Muscle layer of duodenum (tissue), 2 donors: ENCODE results near the gene PDZD4.

Experiments used
- H3K27ac ChIP-seq: one replicate; pipeline ENCODE4 v1.7.0; 2013; ENCODE audit warnings: mild to moderate bottlenecking, low read length
- H3K27me3 ChIP-seq: one replicate; pipeline ENCODE4 v1.7.0; 2013; ENCODE audit warnings: low read depth, mild to moderate bottlenecking, control low read depth, low read length
- H3K36me3 ChIP-seq, 2 donors: one replicate each; pipeline ENCODE4 v1.7.0; 2013; ENCODE audit warnings: low read length in 2 of 2, control low read depth in 1 of 2, mild to moderate bottlenecking in 1 of 2; ENCODE audit not compliant: insufficient read depth in 2 of 2, control insufficient read depth in 1 of 2
- H3K4me1 ChIP-seq, 2 donors: one replicate each; pipeline ENCODE4 v1.7.0; 2013; ENCODE audit warnings: low read length in 2 of 2, mild to moderate bottlenecking in 2 of 2, control low read depth in 1 of 2, moderate library complexity in 1 of 2; ENCODE audit not compliant: insufficient read depth in 2 of 2, control insufficient read depth in 1 of 2
- H3K4me3 ChIP-seq, 2 donors: one replicate each; pipeline ENCODE4 v1.7.0; 2013; ENCODE audit warnings: low read length in 2 of 2, low read depth in 1 of 2, mild to moderate bottlenecking in 1 of 2
- H3K9me3 ChIP-seq, 2 donors: one replicate each; pipeline ENCODE4 v1.7.0; 2013; ENCODE audit warnings: low read length in 2 of 2, control low read depth in 1 of 2, mild to moderate bottlenecking in 1 of 2; ENCODE audit not compliant: control insufficient read depth in 1 of 2
- donor health status: healthy.

The PDZD4 gene

DNA sequence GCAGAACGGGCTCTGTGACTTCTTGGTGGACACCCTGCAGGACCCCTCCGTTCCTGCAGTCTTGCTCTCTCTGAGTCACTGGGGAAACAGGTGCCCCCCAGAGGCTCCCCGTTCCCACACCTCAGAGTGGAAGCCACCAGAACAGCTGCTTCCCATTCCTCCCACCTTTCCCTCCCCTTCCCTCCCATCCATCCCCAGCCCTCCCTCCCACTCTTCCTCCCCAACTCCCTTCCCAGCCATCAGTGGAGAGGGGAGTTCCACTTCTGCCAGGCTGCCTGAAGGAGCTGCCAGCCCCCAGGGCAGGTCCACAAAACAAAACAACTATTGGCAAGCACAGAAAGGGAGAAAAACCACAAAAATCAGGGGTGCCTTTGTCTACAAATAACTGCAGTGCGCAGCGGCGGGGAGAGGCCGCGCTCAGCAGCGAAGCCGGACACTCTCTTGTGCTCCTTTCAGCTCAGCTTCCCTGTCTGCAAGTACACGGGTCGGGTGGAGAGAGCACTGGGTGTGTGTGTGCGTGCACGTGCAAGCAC lies 27.8 kb downstream of the PDZD4 start:
- Histone ChIP-seq H3K9me3 (no peaks in the 10 kb centered on the region), H3K27me3 (no peaks in the 10 kb centered on the region), H3K27ac (no peak overlapping the region), H3K4me1 (no peaks in the 10 kb centered on the region), H3K4me3 (no peak overlapping the region), H3K36me3 (peaks cover 0 to under 1% of the 10 kb centered on the region in 2 donors)

DNA sequence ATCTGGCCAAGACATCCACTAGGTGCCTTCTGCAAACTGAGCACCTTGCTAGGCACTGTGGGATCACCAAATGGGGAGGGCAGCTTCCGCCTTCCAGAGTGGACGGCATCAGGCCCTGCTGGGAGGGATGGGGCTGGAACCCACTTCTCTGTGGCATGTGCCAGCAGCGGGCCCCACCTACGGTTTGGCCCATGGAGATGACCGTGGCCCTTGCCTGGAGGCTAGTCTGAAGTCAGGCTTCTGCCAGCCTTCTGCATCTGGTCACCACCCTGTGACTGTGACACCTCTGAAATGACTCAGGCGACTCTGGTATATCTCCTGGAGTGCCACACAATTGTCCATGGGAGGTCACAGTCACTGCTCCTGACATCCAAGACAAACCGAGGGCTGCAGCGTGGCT lies 28.7 kb downstream of the PDZD4 start:
- Histone ChIP-seq H3K36me3 (peaks cover 0 to 9% of the 10 kb centered on the region in 2 donors), H3K27me3 (no peaks in the 10 kb centered on the region), H3K4me3 (no peak overlapping the region), H3K9me3 (no peaks in the 10 kb centered on the region), H3K4me1 (no peaks in the 10 kb centered on the region), H3K27ac (no peak overlapping the region)

DNA sequence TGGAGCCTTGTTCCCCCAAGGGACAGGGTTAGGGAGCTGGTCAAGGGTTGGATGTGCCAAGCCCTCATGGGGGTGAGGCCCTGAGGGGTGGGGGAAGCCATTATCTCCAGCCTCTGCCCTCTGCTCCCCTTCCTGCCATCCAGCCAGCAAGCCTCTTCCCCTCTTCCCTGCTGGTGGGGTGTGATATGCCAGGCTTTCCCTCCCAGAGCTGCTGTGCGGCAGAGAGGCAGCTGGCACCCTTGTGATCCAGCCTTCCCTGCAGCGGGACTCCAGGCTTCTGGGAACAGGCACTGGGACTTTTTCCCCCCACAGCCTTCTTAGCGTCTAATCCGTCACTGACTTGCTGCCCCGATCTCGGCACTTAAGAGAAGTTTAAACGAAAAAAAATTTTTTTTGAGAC lies 29.6 kb downstream of the PDZD4 start:
- no peak overlapping the region for H3K27ac ChIP-seq
- H3K4me1 ChIP-seq: peaks cover 0 to 4% of the 10 kb centered on the region in 2 donors
- no peaks in the 10 kb centered on the region for H3K27me3 ChIP-seq

DNA sequence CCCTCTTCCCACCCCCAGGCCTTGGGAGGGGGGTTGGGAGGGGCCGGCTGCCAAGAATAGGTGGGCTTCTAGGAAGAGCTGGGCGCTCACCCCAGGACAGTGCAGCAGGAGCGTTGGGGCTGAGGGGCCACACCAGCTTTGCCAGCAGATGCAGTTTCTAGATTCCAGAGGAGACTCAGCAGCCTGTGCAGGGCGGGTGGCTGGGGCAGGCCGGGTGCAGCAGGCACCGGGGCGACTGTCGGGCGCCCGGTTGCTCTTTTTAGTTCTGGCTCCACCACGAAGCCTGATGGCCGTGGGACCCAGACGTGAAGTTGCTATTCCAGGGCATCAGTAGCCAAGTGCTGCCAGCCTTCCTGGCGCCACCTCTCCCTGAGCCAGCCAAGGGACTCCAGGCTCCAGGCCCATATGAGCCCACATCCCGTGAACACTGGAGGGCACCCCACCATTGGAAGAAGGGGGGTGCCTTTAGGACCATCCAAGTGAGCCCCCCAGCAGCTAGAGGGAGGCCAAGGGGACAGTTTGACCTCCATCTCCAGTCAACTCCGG lies 30.1 kb downstream of the PDZD4 start:
- Histone ChIP-seq H3K4me1 (peaks cover 0 to 9% of the 10 kb centered on the region in 2 donors), H3K9me3 (no peaks in the 10 kb centered on the region), H3K27ac (no peak overlapping the region), H3K27me3 (no peaks in the 10 kb centered on the region), H3K36me3 (peaks cover 0 to 9% of the 10 kb centered on the region in 2 donors), H3K4me3 (no peak overlapping the region)

More for the DNA sequence above, 29.6 kb downstream of the PDZD4 start:
- Histone ChIP-seq H3K36me3 (peaks cover 0 to 9% of the 10 kb centered on the region in 2 donors), H3K4me3 (no peak overlapping the region), H3K9me3 (no peaks in the 10 kb centered on the region)

DNA sequence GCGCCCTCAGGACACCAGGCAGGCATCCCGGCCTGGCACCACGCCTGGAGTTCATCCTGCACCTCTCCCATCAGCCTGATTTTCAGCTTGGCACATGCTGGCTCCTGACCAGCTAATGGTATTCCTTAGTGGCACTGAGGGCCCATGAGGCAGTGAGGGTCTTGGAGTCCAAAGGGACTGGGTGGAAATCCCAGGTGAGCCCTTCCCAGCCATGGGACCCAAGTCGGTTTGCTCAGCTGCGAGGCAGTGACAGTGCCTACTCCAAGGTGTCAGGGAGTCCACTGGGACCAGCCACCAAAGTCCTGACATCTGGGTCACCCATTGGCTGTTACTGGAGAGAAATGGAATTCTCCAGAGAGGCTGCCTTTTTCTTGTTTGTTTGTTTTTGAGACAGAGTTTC lies 31.0 kb downstream of the PDZD4 start:
- no peak overlapping the region for H3K4me3 ChIP-seq
- peaks cover 0 to 10% of the 10 kb centered on the region in 2 donors for H3K4me1 ChIP-seq
- H3K27ac ChIP-seq: no peak overlapping the region
- H3K36me3 ChIP-seq: peaks cover 0 to 9% of the 10 kb centered on the region in 2 donors
- no peaks in the 10 kb centered on the region for H3K9me3 ChIP-seq
- no peaks in the 10 kb centered on the region for H3K27me3 ChIP-seq

DNA sequence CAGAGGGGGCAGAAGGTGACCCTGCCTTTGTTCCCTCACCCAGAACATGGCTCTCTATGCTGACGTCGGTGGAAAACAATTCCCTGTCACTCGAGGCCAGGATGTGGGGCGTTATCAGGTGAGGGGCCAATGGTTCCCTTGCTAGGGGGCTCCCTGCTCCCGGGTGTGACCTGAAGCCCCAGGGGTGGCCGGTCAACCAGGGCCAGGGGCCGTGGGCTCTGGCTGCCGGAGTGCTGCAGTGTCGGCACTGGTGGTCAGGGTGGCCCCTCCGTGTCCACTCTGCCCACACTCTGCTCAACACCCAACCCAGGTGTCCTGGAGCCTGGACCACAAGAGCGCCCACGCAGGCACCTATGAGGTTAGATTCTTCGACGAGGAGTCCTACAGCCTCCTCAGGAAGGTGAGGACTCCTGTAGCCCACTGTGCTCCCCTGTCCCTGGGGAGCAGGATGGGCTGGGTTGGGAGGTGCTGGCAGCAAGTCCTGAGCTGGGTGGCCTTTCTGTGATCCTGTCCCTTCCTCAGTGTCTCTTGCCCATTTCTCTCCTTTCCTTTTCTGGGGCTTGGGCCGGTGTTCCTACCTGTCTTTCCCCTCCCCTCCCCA lies 32.8 kb downstream of the PDZD4 start:
- no peak overlapping the region for H3K27ac ChIP-seq
- H3K4me3 ChIP-seq: no peak overlapping the region
- H3K27me3 ChIP-seq: no peaks in the 10 kb centered on the region
- H3K4me1 ChIP-seq: peaks cover 0 to 19% of the 10 kb centered on the region in 2 donors
- H3K9me3 ChIP-seq: no peaks in the 10 kb centered on the region
- H3K36me3 ChIP-seq: peaks cover 0 to 9% of the 10 kb centered on the region in 2 donors

DNA sequence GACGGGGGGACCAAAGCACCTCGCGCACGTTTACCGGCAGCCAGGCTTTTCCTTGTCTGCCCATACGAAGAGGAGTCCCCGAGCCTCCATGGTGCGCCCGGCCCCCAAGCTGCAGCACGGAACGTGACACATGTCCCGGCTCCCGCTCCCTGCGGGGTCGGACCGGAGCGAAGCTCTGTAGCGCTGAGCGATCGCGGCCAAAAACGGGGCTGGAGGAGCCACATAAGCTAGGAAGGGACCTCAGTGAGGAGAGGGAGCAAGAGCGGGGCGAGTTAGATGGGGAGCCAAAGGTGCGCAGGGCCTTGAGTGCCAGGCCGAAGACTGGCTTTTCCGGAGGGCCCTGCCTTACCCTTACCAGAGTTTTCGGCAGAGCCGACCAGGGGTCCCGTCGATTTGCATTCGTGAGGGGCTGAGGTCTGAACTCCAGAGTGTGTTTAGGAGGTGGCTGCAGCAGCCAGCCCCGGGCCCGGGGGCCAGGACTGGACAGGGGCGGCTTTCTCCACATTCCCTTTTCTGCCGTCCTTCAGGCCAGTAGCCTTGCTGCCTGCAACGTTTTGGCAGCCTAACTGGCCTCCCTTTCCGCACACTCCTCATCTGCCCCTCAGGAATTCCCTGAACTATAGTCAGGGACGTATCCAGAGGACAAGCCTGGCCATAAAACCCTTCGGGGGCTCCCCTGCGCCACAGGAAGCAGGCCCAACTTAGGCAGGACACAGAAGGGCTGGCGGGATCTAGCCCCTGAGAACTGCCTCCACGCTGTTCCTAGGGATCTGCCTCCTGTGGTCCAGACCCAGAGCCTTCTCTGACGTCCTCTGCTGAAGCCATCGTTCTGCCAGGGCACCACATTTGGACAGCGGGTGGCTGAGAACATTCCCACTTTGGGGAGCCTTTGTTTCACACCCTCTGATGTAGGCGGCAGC lies 35.2 kb downstream of the PDZD4 start:
- Histone ChIP-seq H3K36me3 (peaks cover 0 to 9% of the 10 kb centered on the region in 2 donors), H3K9me3 (no peaks in the 10 kb centered on the region), H3K27ac (peak overlapping the region; percentile 56), H3K4me1 (peaks cover 0 to 26% of the 10 kb centered on the region in 2 donors), H3K4me3 (peak overlapping the region; percentile 75 to 76), H3K27me3 (no peaks in the 10 kb centered on the region)

DNA sequence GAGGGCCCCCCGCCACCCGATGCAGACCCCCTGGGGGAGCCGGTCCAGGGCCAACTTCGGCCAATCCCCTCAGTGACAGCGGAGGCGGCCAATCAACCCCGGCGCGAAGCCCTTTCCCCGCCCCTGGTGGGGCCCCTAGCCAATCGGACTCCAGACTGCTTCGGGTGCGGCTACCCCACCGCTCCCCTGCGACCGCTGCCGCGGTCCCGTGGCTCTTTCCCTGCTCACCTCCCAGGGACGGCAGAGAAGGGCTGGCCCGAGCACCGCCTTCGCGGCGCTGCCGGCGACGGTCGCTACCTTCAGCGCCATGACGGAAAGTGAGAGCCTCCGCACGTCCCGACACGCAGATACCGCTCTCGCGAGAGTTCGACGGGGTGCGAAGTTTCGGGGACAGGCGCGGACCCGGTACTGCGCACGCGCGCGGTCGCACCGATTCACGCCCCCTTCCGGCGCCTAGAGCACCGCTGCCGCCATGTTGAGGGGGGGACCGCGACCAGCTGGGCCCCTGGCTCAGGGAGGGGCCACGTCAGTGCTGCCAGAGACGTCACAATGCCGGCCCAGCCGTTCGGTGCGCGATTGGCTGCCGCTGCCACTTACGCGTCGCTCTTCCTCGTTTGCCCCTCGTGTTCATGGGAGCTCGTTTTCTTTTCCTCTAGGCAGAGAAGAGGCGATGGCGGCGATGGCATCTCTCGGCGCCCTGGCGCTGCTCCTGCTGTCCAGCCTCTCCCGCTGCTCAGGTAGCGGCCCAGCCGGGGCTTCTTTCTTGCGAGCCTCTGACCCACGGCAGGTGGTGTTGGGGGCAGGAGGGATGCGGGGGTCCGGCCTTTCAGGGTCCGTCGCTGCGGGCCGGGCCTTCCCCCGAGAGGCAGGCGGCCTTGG lies 36.1 kb downstream of the PDZD4 start, which contains the start of the genes IDH3G and SSR4:
Gene IDH3G (minus strand): TSS at position 358 of the 879 bp plus-strand sequence. CDS start 49 bp downstream, at position 309.
Gene SSR4 (plus strand): TSS at position 651 of the 879 bp plus-strand sequence. CDS start 20 bp downstream, at position 671.
- H3K27ac ChIP-seq: peak within 1 kb of the TSS; percentile 84

DNA sequence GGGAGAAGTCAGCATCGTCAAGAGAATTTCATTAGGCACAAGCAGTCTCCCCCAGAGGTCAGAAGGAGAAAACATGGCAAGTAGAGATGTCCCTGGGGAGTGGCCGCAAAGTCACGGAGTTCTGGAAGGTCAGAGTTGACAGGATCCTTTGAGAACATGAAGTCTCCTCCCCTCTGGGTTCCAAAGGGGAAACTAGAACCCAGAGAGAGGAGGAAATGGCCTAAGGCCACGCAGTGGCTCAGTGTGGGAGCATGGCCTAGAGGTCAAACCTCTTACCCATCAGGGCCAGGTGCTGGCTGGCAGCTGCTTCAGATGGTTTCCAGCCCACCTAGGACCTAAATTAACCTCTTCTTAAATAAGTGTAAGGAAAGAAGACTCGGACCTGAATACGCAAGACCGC lies 37.1 kb downstream of the PDZD4 start:
- H3K4me3 ChIP-seq: peak overlapping the region; percentile 75 to 76
- no peaks in the 10 kb centered on the region for H3K9me3 ChIP-seq
- H3K4me1 ChIP-seq: peaks cover 0 to 26% of the 10 kb centered on the region in 2 donors
- H3K36me3 ChIP-seq: peaks cover 0 to 13% of the 10 kb centered on the region in 2 donors
- H3K27me3 ChIP-seq: no peaks in the 10 kb centered on the region
- H3K27ac ChIP-seq: peak overlapping the region; percentile 84

More for the DNA sequence above, 36.1 kb downstream of the PDZD4 start, which contains the start of the genes IDH3G and SSR4:
- Histone ChIP-seq H3K36me3 (peaks cover 0 to 13% of the 10 kb centered on the region in 2 donors), H3K4me1 (peaks cover 0 to 26% of the 10 kb centered on the region in 2 donors), H3K4me3 (peak within 1 kb of the TSS; percentile 75 to 76), H3K9me3 (no peaks in the 10 kb centered on the region), H3K27me3 (no peaks in the 10 kb centered on the region)

DNA sequence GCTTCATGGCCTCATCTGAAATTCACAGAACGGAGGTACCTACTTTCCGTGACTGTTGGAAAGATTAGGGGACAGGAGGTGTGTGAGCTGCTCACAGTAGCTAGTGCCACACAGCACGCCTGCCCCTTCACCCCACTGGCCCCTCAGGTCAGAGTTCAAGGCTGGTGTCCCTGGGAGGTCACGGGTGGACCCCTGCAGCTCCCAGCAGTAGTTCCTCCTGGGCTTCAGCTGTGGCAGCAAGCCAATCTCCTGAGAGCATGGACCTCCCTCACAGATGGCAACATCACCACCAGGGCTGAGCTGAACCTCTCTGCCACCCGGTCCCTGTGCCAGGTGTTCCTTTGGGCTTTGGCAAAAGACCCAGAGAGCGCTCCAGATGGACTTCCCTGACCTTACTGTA lies 38.0 kb downstream of the PDZD4 start:
- Histone ChIP-seq H3K36me3 (peaks cover 0 to 17% of the 10 kb centered on the region in 2 donors), H3K27me3 (no peaks in the 10 kb centered on the region), H3K4me3 (peak overlapping the region; percentile 75 to 76)

More for the DNA sequence above, 38.0 kb downstream of the PDZD4 start:
- Histone ChIP-seq H3K27ac (no peak overlapping the region), H3K9me3 (no peaks in the 10 kb centered on the region), H3K4me1 (peaks cover 0 to 26% of the 10 kb centered on the region in 2 donors)
